Right ventricle myocardium inferior (tissue), 1 donor: ENCODE measurements around the gene CNPY4. TPM values are rescaled to one million over a fixed set of nuclear protein-coding genes. Genes with fewer than 3 reads are reported as not detected.

Source experiments
- ATAC-seq: fragments of 200-7000 bp; cut with Tn5 transposase; one replicate; pipeline ENCODE4 v1.9.1; 2020; ENCODE audit warnings: mild to moderate bottlenecking, moderate library complexity
- DNase-seq: peaks from one replicate; pipeline ENCODE4 v3.0.0; 2021; ENCODE audit errors: missing footprints
- intact Hi-C: fragments of 100-400 bp; cut with DNase I; formaldehyde crosslinking; loops from one replicate; pipeline ENCODE4 v1.11.0; 2022
- long read RNA-seq: library from polyadenylated mRNA; unstranded; transcript quantifications from one replicate; pipeline ENCODE4 v2.0.0, GENCODE V29; 2021
- total RNA-seq: library from RNA; stranded (reverse); fragmentation: NEBNext Ultra II Directional; extraction: Animal tissue kit (Norgen Biotek cat#: 25700); gene quantifications from one replicate; pipeline ENCODE4 v1.2.1, GENCODE V29; 2021
- donor health status: DM: no; HTN: yes; CAD: no; lungs with severe emphysema.

CNPY4 gene
- total RNA-seq, result 10.6 TPM
- long read RNA-seq, partial matches to known transcripts, result 0 of 4 reads
- long read RNA-seq, other reads (novel, unspliced or antisense), result 0 of 4 reads

DNA sequence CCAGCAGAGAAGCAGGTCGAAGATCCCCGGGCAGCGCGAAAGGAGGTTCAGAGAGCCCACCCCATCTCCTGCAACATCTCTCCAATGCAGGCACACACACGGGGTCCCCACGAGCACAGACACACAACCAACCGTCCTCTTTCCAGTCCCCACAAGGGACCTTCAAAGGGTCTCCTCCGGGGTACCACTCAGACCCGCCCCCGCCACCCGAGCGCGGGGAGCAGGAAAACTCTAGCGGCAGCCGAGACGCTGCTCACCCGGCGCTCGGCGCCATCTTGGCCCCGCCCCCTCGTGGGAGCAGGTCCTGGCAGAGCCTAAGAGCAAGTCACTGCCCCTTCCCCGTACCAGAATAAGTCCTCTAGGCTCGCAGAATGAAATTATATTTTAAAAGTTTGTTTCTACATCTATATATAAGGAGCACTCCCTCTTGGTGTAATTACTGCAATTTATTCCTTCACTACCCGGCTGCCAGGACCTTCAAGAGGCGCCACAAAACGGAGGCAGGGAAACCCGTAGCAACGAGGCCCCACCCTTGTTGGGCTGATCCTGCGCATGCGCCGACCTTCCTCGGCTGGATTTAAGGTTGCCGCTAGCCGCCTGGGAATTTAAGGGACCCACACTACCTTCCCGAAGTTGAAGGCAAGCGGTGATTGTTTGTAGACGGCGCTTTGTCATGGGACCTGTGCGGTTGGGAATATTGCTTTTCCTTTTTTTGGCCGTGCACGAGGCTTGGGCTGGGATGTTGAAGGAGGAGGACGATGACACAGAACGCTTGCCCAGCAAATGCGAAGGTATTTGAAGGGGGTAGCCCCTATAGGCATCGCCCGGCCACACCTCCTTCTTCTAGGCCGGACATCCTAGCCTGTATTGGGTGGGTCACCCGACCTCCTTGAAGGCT lies at the start of gene CNPY4, which contains the start of gene TAF6:
Gene CNPY4, plus strand, starts transcription at position 563 of the 898 bp plus-strand sequence. Its CDS starts 111 bp downstream, at position 674.
Gene TAF6, minus strand, starts transcription at position 287 of the 898 bp plus-strand sequence. CDS start 5,149 bp downstream, outside the sequence.
- peak; percentile 97 for DNase-seq
- intact Hi-C loops, result loop anchor here (1.0 kb wide), 1 partner anchor 19 kb away; no protein-coding TSS in a partner anchor
- ATAC-seq, result peak; percentile 91

GRCh38 chr7:100069991-100070390 lies 49.4 kb upstream of the CNPY4 start:
- ATAC-seq (no peak), DNase-seq (no peak)
- intact Hi-C loops, result no loop called here

GRCh38 chr7:100071018-100071723 lies 48.3 kb upstream of the CNPY4 start:
- DNase-seq (no peak), ATAC-seq (no peak)
- intact Hi-C loops, result no loop called here

- intact Hi-C loops, result no loop called here
- DNase-seq, result no peak
- no peak for ATAC-seq
These were observed 47.0 kb upstream of the CNPY4 start for GRCh38 chr7:100072462-100072861.

- DNase-seq, result no peak
- ATAC-seq, result no peak
- intact Hi-C loops, result no loop called here
These were observed 44.6 kb upstream of the CNPY4 start for GRCh38 chr7:100074841-100075240.

- intact Hi-C loops, result no loop called here
- no peak for DNase-seq
- ATAC-seq, result no peak
These were observed 44.0 kb upstream of the CNPY4 start for GRCh38 chr7:100075418-100075817.

GRCh38 chr7:100077205-100077604 lies 42.2 kb upstream of the CNPY4 start:
- intact Hi-C loops, result no loop called here
- ATAC-seq (no peak), DNase-seq (no peak)

DNA sequence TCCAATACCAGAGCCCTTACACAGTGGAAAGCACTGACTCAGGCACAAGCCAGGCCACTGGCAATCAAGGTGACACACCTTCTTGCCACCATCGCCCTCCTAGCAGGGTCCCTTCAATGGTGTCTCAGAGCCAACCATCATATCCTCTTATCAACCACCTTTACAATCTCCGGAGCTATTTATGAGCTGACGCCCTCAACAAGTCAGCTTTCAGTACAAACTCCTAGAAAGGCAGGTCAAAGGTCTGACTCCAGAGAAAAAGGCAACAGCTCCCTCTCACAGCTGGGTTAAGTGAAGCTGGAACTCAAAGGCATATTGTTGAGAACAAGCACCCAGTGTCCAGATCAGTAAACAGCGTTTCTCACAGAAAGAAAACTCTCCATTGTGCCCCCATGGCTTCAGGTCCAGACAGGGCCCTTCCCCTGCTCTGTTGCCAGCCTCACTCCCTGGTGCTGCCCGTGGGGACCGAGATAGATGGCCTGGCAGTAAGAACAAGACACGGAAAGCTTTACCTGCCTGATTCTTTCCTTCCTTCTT lies 40.3 kb upstream of the CNPY4 start:
- intact Hi-C loops, result no loop called here
- DNase-seq (no peak), ATAC-seq (no peak)

- DNase-seq (no peak), ATAC-seq (no peak)
- intact Hi-C loops, result loop anchor here (2.0 to 10.0 kb wide), 3 partner anchors 32 to 166 kb away; partner anchors contain the start of genes TRIM4 and ZSCAN21
These were observed 38.4 kb upstream of the CNPY4 start for GRCh38 chr7:100080907-100081534.

GRCh38 chr7:100081535-100082102 lies 37.8 kb upstream of the CNPY4 start, which contains the start of gene ZNF3:
TSS of gene ZNF3 (minus strand) at chr7:100081723. CDS start at chr7:100077357, 4,366 bp downstream.
- intact Hi-C loops, result loop anchor here (1.0 to 10.0 kb wide), 4 partner anchors 19 to 167 kb away; partner anchors contain the start of genes TRIM4 and ZSCAN21
- DNase-seq, result peak; percentile 98

DNA sequence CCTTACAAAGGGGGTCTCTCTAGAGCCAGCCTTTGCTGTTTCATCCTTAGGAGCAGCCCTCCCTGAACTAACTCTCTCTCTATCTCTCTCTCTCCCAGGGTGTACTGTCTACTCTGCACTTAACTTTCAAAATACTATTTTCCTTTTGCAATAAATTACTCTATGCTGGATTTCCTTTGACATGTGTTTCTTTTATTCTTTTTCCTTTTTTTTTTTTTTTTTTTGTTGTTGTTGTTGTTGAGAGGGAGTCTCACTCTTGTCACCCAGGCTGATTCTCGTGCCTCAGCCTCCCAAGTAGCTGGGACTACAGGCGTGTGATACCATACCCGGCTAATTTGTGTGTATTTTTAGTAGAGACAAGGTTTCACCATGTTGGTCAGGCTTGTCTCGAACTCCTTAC lies 36.5 kb upstream of the CNPY4 start:
- ATAC-seq, result no peak
- no peak for DNase-seq
- intact Hi-C loops, result loop anchor here (1.0 to 10.0 kb wide), 3 partner anchors 17 to 168 kb away; partner anchors contain the start of gene TRIM4

More at GRCh38 chr7:100081535-100082102, 37.8 kb upstream of the CNPY4 start, which contains the start of gene ZNF3:
- peak; percentile 97 for ATAC-seq

DNA sequence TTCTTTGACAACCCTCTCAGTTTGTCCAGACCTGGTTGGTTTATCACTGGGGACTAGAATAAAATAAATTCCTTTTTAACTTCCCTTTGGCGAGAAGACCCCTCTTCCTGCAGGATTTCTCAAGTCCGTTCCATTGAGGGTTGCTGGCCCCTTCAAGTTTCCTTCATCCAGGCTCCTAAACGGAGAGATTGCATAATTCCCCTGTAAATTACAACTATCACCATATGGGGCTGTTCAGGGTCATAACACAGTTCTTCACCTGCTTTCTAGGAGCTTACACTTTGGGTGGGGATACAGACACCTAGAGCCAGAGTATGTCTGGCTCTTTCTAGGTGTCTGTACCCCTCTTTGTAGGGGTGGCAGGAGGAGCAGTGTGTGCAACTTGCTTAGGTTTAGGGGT lies 33.9 kb upstream of the CNPY4 start:
- DNase-seq (no peak), ATAC-seq (no peak)
- intact Hi-C loops, result loop anchor here (10.0 kb wide), 1 partner anchor 171 kb away; the partner anchor contains the start of gene TRIM4

DNA sequence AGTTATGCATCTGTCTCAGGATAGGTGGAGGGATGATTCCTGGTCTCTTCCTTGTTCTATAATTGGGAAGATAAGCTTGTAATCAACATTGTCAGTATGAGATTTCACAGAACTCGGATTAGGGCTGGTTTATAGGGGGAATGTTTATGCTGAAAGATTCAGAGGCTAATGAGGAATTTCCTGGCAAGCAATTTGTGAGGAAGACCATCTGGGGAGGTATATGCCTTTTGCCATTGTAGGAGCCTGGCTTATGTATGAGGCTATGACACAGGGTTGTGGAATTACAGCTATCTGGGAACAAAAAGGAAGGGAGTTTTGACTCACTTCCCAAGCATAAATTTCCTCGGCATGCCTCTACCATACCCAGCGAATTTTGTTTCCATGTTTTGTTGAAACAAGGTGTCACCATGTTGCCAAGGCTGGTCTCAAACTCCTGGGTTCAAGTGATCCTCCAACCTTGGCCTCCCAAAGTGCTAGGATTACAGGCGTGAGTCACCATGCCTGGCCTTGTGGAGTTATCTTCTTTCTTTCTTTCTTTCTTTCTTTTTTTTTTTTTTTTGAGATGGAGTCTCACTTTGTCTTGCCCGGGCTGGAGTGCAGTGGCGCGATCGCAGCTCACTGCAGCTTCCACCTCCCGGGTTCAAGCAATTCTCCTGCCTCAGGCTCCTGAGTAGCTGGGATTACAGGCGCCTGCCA lies 32.2 kb upstream of the CNPY4 start:
- intact Hi-C loops, result loop anchor here (10.0 kb wide), 1 partner anchor 172 kb away; the partner anchor contains the start of gene TRIM4
- ATAC-seq, result no peak
- no peak for DNase-seq

GRCh38 chr7:100088095-100088620 lies 31.3 kb upstream of the CNPY4 start:
- no peak for ATAC-seq
- no peak for DNase-seq
- intact Hi-C loops, result loop anchor here (10.0 kb wide), 1 partner anchor 173 kb away; the partner anchor contains the start of gene TRIM4

GRCh38 chr7:100088621-100089457 lies 30.6 kb upstream of the CNPY4 start, which contains the start of gene COPS6:
TSS of gene COPS6 (plus strand) at chr7:100088969. CDS start at chr7:100088991, 22 bp downstream.
- DNase-seq (peak; percentile 93), ATAC-seq (peak; percentile 90)
- intact Hi-C loops, result loop anchor here (10.0 kb wide), 1 partner anchor 174 kb away; the partner anchor contains the start of gene TRIM4
